HS-5 (cell line): ENCODE results near the gene MTARC1.

ENCODE experiments used
- DNase-seq: peaks from one replicate; pipeline ENCODE4 v3.0.0-alpha.2; 2012; ENCODE audit warnings: low read depth

Gene MTARC1

DNA sequence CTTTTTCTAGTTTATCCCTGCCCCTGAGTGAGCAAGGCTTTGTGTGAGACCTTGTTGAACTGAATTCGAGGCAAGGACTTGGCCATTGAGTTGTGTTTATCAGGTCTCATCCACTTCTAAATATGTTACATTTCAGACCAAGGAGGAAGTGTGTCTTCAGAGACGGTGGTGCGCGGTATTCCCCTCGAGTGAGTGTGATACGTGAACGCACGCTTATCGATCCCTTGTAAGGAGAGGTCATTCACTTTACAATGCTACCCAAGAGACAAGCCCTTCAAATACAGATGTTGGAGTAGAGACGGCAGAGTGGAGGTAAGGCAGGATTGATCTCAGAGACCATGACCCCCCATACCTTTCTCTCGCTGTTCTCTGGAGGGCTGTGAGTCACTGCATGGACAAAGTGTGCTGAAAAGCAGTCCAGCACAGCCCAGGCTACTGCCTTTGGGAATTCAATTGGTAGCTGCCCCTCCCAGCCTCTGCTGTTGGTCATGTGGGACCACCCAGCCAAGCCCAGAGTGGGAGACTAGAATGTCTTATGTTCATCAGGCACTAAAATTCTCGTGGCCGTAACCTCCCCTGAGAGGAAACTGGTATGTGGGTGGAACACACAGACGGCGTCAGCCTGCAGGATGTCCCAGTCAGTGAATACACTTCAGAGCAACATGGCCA lies 16.3 kb upstream of the MTARC1 start:
- DNase-seq, result no peak

DNA sequence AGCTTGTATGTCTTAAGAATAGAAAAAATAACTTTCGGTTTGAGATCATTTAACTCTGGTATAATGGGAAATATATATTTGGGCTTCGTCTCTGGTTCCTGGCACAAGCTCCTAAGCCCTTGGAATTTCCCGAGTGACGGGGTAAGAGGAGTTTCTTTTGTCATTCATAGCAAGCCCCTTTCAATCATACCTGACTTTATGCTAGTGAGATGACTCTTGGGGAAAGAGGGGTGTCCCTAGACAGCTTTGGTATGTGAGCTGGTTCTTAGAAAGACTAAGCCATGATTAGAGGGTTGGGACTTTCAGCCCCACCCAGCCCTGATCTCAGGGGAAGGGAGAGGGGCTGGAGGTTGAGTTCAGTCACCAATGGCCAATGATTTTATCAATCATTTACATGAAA lies 13.9 kb upstream of the MTARC1 start:
- DNase-seq, result no peak

- DNase-seq, result no peak
Observed at GRCh38 chr1:220775240-220775853, 11.4 kb upstream of the MTARC1 start.

GRCh38 chr1:220776254-220776653 lies 10.5 kb upstream of the MTARC1 start:
- no peak for DNase-seq

DNA sequence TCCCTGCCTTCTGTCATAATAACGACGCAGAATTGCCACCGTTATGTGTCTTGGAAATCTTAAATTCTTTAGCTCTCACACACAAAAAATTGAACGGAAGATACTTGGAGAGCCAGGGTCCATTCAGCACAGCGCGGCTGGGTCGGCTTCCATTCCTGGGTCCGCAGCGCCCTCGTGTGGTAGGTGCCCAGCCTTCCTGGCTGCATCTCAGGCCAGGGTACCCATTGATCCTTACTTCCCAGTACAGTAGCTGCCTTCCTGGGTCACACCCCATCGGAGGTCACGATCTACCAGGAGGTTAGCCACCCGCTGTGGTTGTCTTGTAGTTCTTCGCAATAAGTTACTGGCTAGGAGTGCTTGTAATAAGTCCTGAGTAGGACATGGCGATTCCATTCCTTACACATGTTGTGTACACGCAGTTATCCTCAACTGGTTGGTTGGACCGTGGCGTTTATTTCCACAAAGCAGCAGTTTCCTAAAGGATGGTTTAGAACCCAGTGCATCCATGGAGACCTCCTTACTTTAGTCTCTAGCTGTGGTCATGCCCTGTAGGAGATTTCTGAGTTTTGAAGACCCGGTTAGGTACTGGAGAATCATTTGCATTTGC lies 9.9 kb upstream of the MTARC1 start:
- peak; percentile 23 for DNase-seq

GRCh38 chr1:220783453-220783852 lies 3.3 kb upstream of the MTARC1 start:
- DNase-seq, result no peak

- DNase-seq, result no peak
Observed at GRCh38 chr1:220784751-220785150, 2.0 kb upstream of the MTARC1 start.

DNA sequence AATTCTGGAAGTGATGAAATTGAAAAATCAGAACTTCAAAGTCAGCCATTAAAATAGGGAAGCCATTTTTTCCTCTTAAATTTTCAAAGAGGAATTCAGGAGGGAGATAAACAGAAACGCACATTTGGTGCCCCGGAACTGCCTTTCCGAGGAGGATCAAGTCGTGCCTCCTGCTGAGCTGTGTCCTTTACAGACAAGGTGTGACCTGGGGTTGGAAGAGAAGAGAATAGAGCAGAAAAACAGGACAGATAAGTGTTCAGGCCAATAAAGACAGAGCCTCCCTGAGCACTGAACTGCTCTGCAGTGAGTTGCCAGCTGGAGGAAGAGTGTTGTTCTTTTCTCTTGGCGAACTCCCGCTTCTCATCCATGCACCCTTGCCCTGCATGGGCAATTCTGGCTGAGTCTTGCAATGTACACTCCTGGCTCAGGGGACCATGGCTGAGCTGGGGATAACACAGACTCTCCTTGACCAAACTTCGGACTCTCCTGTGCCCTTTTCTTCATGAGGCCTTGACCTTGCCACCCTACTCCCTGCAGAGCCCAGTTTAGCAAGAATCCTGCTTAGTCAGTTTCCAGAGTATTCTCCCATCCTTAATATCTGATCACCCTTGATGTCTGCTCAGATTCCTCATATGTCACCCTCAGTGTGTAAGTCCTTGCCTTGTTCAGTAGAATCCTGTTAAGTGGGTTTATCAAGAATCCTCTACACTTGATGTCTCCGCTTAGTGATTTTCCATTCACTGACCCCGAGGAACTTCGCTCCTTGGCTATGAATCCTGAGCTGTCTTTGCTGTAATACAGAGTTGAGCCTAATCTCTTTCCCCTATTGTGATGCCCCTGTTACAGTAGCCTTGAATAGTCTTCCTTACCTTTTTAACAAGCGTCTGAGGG lies 1.3 kb upstream of the MTARC1 start:
- no peak for DNase-seq

DNA sequence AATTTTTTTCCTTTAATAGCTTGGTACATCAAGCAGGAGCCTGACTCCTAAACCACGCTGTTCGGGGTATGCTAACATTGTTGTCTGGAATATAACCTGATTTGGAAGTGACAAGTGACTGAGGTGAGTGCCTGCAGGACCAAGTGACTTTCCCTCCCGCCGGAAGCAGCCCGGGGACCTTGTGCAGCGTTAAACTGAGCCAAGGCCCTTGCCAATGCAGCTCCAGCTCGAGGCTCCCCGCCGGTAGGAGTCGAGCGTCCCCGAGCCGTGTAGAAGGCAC lies 716 bp upstream of the MTARC1 start:
- no peak for DNase-seq

GRCh38 chr1:220787069-220787619 lies 431 bp downstream of the MTARC1 start:
- DNase-seq, result no peak

DNA sequence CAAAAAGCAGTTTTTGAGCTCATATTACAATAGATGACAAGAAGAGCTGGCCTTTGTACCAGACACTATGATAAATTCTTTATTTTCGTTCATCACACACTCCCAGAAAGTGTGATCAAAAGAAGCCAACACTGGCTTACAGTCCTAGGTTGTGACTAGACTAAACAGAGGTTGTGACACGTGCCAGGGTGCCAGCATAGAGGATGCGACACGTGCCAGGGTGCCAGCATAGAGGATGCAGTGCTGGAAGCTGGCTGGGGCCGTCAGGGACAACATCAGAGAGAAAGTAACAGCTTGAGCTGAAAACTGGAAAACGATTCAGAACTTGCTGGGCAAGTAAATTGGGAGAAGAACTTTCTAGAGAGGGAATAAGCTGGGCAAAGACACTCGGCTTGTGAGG lies 2.2 kb downstream of the MTARC1 start:
- no peak for DNase-seq

DNA sequence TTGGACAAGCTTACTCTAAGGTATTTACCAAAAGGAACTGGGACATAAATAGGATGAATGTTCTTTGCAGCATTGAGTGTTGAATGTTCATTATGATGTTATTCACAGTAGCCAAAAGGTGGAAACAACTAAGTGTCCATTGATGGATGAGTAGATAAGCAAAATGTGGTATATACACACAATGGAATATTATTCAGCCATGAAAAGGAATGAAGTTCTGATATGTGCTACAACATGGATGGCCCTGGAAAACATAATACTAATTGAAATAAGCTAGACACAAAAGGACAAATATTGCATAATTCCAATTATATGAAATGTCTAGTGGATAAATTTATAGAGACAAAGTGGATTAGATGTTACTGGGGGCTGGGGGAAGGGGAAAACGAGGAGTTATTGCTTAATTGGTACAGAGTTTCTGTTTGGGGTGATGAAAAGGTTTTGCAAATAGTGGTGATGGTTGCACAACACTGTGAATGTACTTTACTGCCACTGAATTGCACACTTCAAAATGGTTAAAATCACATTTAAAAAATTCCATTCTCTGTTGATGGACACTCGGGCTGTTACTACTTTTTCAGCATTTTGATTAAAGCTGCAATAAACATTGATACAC lies 2.9 kb downstream of the MTARC1 start:
- no peak for DNase-seq

GRCh38 chr1:220791285-220791684 lies 4.6 kb downstream of the MTARC1 start:
- DNase-seq, result no peak

DNA sequence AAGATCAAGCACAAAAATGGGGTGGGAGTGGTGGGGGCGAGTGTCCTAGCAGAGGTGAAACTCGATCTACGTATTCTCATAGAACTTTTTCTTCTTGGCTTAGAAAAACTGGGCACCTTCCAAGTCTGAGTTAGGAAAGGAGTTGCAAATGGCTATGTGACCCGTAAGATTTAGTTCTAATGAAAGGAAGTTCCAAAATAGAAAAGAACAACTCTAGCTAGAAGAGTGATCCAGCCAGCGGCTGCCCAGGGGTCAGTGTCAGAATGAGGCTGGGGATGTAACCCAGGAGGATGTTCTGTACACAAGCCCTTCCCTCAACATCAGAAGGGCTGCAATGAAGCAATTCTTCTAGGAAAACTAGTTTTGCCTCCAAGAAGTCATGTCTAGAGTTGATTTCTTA lies 5.2 kb downstream of the MTARC1 start:
- DNase-seq, result no peak

DNA sequence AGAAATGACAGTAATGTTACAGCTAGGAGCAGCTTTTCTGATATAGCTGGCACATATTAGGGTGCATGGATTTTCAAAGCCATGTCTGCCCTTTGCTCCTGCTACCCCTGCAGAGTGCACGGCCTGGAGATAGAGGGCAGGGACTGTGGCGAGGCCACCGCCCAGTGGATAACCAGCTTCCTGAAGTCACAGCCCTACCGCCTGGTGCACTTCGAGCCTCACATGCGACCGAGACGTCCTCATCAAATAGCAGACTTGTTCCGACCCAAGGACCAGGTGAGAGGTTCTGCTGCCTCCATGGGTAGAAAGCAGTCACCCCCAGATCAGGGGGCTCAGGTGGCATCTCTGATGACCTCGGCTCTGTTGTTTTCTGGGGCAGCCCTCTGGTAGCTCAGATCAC lies 9.8 kb downstream of the MTARC1 start:
- no peak for DNase-seq

GRCh38 chr1:220797044-220797443 lies 10.3 kb downstream of the MTARC1 start:
- DNase-seq, result no peak

DNA sequence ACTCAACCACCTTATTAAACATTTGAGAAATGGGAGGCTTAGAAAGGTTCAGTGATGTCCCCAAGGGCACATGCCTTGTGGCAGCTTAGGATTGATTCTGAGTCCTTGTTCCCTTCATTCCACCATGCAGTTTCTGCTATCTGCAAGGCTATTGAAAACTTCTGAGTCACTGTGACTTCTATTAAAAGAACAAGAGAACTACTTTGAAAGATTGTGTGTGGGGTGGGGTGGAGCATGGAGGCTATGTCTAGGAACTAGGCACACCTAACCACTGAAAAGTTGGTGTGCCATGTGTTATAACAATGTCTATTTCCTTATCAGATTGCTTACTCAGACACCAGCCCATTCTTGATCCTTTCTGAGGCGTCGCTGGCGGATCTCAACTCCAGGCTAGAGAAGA lies 10.8 kb downstream of the MTARC1 start:
- no peak for DNase-seq

GRCh38 chr1:220798338-220798737 lies 11.6 kb downstream of the MTARC1 start:
- DNase-seq, result no peak

DNA sequence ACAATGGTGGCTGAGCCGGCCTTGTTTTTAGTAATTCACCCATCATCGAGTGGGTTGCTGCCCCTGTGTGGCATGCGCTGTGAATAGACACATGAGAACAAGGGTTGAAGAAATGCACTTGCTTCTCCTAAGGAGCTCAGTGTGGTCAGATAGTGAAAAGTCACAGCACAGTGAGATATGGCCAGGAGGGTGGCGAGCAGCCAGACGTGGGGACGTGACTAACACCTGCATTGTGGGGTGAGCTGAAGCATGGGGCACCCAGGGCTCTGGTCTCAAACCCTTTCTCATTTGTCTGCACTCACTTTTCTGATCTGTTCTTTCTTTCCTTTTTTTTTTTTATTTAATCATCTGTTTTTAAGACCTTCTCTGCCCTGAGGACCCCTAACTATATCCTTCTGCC lies 13.5 kb downstream of the MTARC1 start:
- no peak for DNase-seq

GRCh38 chr1:220803401-220804201 lies 16.9 kb downstream of the MTARC1 start:
- no peak for DNase-seq

DNA sequence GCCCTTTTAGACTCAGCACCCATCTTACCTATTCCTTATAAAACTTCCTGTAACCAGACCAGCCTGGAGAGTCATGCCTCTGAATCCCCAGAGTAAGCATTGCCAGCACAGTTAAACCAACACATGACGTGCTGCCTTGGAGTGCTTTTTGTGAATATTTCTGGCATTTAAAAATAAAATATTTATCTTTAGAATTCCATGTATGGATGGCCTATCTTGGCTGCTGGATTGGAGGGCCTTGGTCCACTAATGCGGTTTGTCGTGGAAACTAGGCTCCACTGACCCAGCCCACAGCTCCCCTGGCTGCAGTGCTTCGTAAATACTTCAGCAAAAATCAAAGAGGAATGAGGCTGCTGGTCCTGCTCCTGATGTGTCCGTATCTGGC lies 17.5 kb downstream of the MTARC1 start:
- no peak for DNase-seq
